GM19324 (cell line): ENCODE measurements around the gene GBX1.

Experiments used
- ATAC-seq: cut with Tn5 transposase; IDR thresholded peaks from one replicate; pipeline ENCODE4 v1.9.1; 2021; ENCODE audit warnings: mild to moderate bottlenecking, moderate library complexity; ENCODE audit not compliant: unreplicated experiment, low FRiP score

GBX1 gene

DNA sequence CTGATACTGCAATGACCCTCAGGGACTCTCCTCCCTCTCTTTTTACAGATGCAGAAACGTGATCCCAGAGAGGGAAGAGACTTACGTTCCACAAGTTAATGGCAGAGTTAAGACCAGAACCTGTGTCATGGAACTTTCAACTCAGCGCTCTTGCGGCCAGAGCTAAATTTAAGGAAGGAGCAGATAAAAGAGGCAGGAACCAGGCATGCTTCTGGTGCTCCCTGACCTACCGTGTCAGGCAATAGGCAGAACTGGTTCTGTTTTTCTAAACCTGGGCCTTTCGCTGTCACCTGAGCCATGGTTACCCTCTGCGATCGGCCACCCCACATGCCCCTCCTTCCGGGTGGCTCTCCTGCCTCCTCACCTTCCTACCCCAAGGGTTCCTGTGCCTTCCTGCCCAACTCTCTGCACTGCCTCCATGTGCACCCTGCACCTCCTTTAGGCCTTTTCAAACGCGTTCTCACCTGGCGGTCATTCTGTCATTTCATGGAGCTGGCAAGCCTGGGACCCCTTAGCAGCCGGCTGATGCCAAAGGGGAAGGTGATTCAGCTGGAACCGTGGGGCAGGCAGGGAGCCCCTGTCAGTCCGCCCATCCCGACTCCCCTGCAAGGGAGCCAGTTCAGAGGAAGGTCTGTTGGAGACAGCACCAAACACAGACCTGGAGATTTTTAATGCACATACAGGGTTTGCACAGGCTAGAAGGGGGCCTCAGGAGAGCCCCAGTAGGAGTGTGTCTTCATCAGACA, 7.7 kb upstream of the GBX1 start:
- no peak for ATAC-seq

DNA sequence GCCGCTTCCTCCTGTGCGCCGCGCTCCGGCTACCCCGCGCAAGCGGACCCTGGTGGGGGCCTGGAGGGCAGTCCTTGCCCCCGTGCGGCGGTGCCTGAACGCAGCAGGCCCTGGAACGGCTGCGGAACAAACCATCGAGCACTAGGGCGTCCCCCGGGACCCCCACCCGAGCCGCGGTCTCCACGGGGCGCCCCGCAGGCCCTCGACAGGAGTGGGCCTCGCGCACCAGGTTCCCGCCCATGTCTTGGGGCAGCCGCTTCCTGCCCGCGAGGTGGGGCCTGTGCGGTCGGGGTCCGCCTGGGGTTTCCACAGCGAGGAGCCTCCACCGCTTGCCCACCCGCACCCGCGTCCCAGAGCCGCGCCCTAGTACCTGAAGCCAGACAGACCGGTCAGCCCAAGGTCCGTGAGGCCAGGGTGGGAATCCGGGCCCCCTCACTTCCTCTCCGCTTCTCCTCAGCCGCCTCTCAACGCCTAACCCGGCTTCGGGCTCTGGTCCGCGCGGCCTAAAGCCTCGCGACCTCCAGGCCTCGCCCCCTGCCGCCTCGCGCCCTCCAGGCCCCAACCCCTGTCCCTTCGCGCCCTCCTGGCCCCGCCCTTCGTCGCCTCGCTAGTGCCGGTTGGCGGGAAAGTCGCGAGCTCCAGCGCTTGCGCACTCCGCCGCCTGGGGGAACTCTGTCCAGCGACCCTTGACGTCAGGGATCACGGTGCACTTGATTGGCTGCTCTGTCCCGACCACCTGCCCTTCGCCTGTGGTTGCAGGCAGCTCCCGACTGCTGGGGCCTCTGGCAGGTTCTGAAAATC, 7.0 kb upstream of the GBX1 start:
- no peak for ATAC-seq

- ATAC-seq: no peak
These were observed 6.1 kb upstream of the GBX1 start for GRCh38 chr7:151173386-151174245.

DNA sequence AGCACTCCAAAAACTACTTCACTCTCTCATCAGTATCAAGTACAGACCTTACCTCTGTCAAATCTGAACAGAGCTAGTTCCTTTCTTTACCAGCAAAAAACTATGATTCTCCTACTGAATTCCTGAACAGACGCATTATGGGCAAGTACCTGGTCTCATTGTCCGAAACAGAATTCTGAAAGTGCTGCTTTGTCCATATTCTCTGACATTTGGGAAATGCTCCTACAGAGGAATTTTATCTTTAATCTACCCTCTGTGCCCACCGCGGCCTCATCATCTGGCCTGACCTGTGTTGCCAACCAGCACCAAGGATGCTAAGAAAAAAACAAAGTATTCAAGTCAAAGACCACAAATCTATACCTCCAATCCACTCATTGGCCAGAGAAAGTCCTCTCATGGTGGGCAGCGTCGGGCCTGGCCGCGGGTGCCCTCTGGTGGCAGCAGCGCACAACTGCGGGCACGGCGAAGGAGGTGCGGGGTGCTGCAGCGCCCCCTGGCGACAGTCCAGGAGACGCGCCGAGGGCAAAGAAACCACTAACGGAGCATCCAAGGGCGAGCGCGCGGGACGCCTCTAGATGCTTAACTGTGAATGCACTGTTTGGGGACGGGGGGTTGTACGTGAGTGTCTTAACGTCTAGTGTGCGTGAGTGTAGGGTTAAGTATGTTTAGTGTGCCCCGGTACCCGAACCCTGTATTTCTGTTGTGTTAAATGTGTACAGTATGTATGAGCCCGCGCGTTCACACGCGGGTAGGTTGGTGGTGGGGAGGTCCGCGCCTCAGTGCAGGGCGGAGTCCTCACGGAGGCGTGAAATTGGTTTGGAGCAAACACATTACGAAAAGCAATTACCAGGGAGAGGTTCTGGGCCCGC, 5.0 kb upstream of the GBX1 start:
- ATAC-seq: peak; percentile 70

GRCh38 chr7:151168787-151169162, 1.3 kb upstream of the GBX1 start:
- no peak for ATAC-seq

DNA sequence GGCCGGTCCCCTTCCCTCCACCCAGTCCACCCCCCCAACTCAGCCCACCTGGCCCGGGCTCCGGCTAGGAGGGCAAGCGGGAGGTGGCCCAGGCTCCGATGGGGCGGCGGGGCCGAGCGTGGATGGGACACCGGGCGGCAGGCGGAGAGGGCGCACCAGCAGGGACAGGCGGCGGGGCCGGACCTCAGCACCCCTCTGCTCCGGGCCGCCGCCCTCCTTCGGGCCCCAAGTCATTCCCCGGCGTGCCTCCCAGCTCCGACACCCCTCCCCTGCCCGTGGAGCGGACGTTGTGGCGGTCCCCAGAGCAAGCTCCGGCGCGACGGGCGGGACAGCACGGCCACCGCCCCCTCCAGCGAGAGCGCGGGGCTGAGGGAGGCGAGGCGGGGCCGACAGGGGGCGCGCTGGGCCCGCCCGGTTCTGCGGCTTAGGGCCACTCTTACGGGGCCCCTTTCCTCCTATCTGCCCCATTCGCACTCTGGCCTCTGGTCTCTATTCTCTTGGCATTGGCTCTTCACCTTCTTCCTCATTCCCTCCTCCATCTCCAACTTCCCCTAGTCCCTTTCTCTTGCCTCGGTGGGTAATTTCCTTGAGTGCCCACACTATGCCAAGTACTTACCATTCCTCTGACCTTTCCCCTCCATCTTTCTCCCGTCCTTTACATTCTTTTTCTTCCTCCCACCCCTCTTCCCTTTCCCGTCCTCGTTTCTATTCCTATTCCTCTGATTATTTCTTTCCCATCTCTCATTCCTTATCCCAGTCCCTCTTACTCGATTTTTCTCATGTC, 701 bp upstream of the GBX1 start:
- ATAC-seq: no peak

GRCh38 chr7:151166629-151167196, 781 bp downstream of the GBX1 start:
- ATAC-seq: no peak

DNA sequence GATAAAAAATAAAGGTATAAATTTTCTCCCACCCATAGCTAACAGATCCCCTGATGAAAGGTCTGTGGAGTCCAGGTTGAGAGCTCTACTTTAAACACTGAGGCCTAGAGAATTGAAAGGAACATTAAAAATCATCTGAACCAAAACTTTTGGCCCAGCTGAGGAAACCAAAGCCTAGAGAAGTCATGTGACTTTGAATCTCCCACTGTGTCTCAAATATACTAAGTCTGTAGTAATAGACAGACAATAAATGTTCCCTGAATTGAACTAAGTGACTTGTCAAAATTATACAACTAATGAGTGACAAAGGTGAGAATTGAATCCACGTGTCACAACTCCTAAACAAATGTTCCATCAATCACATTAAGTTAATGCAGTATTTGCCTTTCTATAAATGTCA, 5.7 kb downstream of the GBX1 start:
- no peak for ATAC-seq

GRCh38 chr7:151157645-151158329, 9.7 kb downstream of the GBX1 start:
- ATAC-seq: no peak

GRCh38 chr7:151152643-151153513, 14.6 kb downstream of the GBX1 start:
- ATAC-seq: no peak

DNA sequence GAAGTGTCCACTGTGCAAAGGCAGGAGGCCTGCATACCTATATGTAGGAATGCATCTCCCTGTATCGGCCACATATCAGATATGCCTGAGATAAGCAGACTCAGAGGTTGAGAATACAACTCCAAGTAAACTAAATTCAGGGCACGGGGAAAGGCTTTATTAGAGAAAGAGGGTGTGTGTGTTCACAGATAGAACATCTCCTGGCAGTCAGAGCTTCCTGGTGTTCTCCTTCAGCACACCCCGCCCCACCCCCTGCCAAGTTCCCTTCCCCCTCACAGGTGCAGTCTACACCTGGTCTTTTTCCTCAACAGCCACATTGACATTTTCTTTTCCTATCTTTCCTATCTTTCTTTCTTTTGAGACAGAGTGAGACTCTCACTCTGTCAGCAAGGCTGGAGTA, 17.1 kb downstream of the GBX1 start:
- no peak for ATAC-seq

GRCh38 chr7:151148319-151149259, 18.9 kb downstream of the GBX1 start:
- ATAC-seq: no peak

DNA sequence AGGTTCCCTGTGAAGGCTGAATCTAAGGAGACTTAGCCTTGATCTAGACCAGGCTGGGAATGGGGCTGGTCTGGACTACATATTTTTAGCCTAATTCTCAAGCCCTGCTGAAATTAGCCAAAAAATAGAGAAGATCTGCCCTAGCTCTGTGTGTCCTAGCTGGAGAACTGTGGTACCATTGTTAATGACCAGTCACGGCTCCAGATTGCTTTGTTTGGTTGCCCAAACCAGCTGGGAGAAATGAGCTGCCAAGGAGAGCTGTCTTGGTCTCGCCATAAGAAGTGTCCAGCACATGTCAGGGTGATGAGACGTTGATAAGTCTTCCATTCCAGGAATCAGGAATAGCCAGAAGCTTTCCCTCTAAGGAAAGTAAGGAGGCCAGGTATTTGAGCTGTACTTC, 20.7 kb downstream of the GBX1 start:
- ATAC-seq: no peak

- no peak for ATAC-seq
These were observed 23.1 kb downstream of the GBX1 start for GRCh38 chr7:151144387-151144786.

DNA sequence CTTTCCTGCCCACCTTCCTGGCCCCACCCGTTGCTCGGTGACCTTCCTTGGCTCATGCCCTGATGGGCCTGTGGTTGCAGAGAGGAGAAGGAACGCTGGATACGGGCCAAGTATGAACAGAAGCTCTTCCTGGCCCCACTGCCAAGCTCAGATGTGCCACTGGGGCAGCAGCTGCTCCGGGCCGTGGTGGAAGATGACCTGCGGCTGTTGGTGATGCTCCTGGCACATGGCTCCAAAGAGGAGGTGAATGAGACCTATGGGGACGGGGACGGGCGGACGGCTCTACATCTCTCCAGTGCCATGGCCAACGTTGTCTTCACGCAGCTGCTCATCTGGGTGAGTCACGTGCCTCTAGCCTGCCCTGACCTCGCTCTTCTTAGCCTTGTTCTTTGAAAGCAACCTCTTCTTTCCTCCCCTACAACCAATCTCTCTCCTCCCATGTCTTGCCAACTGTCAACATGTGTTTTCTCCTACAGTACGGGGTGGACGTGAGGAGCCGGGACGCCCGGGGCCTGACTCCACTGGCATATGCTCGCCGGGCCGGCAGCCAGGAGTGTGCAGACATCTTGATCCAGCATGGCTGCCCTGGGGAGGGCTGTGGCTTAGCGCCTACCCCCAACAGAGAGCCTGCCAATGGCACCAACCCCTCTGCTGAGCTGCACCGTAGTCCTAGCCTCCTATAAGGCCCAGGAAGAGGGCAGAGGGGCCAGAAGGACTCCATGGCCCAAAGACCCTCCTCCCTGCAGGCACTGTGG, 24.1 kb downstream of the GBX1 start:
- ATAC-seq: no peak

- no peak for ATAC-seq
These were observed 24.8 kb downstream of the GBX1 start for GRCh38 chr7:151142686-151143040.
